ENCODE measurements around the gene CPT1B. TPM values are rescaled to one million over a fixed set of nuclear protein-coding genes. Genes with fewer than 3 reads are reported as not detected.
"Not testable (repeated sequence)": the region's sequence is repeated elsewhere in the genome, so short reads cannot be mapped to it uniquely, and the experiment has no call there.

CPT1B gene
- total RNA-seq, 1 donor from 2014 or later: 0.43 TPM

DNA sequence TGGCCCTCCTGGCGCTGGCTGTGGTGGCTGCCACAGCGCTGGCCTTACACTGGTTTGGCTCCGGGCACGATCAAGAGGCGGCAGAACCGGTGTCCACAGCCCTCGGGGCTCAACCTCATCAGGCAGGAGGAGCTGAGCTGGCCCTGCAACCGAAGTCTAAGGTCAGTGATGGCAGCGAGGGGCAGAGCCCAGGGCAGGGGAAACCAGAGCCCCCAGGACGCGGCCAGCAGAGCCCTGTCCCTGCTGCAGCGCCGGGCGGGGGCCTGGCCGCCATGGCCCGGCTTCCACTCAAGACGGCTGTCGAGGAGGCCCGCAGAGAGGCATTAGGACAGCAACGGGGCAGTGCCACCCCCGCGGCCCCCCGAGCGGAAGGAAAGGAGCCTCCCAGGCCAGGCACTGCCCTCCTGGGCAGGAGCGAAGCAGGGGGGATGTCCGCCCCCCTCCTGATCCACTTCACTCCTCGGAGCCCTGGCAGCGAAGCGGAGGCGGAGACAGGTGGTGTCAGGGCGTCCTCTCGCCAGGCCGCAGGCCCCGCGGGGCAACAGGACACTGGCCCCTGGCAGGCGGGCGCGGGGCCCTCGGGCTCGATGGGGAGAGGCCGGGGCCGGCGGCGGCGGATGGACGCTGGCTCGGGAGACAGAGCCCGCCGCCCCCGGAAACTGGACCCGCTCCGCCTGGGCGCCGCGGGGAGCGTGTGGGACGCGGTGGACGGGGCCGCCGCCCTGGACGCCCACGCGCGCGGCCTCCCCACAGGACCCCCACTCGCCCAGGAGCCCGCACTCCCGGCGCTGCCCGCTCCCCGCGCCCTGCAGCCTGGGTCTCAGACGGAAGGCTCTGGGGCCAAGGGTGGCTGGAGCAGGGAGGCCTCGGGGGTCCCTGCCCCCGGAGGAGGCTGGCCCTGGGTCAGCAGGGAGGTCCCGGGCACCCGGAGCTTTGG lies 31.6 kb downstream of the CPT1B start:
- DNase-seq (ENCODE audit: low spot score in 2 of 2): no peak
- H3K4me1 ChIP-seq: peaks cover 8 to 10% of the 10 kb centered on the region in 2 donors
- H3K36me3 ChIP-seq: no peaks in the 10 kb centered on the region
- TF ChIP-seq, protein P1, sequence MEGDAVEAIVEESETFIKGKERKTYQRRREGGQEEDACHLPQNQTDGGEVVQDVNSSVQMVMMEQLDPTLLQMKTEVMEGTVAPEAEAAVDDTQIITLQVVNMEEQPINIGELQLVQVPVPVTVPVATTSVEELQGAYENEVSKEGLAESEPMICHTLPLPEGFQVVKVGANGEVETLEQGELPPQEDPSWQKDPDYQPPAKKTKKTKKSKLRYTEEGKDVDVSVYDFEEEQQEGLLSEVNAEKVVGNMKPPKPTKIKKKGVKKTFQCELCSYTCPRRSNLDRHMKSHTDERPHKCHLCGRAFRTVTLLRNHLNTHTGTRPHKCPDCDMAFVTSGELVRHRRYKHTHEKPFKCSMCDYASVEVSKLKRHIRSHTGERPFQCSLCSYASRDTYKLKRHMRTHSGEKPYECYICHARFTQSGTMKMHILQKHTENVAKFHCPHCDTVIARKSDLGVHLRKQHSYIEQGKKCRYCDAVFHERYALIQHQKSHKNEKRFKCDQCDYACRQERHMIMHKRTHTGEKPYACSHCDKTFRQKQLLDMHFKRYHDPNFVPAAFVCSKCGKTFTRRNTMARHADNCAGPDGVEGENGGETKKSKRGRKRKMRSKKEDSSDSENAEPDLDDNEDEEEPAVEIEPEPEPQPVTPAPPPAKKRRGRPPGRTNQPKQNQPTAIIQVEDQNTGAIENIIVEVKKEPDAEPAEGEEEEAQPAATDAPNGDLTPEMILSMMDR (IDR thresholded peaks at IDR 0.05): no peak
- intact Hi-C loops (cut with DNase I): no loop called here
- peaks cover 19% of the 10 kb centered on the region for H3K27me3 ChIP-seq
- H3K4me3 ChIP-seq: no peak overlapping the region
- no peak overlapping the region for H3K27ac ChIP-seq
- H3K9me3 ChIP-seq: no peaks in the 10 kb centered on the region

DNA sequence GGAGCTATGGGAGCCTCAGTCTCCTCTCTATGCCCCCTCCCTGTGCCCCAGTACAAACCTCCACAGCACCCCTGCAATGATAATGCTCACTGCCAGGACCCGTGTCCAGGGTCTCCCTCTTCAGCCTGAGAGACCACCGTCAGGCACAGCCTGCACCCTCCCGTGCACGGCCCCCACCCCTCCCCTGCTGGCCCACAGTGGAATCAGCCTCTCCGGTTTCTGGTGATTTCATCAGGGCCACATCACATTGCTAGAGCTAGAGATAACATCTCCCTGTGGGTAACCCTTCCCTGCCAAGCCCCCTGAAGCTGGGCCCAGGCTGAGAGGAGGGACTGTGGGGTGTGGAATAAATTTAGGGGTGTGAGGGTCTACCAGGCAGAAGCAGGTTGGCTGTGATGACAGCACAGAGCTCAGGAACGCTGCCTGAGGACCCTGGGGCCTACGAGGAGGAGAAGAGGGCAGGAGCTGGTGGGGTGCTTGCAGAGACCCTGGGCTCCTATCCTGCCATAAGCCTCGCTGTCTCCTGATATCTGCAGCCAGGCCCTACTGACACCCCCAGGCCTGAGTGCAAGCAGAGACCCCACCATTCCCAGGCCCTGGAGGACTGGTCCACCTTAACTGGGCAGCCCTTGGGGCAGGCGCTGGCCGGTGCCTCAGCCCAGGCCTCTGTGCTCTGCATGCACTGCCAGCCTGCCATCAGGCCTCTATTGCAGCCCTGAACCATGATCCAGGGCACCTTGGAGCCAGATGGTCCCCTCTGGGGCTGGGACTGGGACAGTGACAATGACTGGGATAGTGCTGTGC lies 32.5 kb downstream of the CPT1B start, which contains the start of gene KLHDC7B:
KLHDC7B (plus strand) TSS at position 378 of the 804 bp plus-strand sequence; CDS start at position 723, 345 bp downstream.
- no peaks in the 10 kb centered on the region for H3K36me3 ChIP-seq
- no peaks in the 10 kb centered on the region for H3K9me3 ChIP-seq
- intact Hi-C loops (cut with DNase I): no loop called here
- TF ChIP-seq, protein P1 (IDR thresholded peaks at IDR 0.05): no peak
- H3K4me3 ChIP-seq: no peak within 1 kb of the TSS
- H3K27me3 ChIP-seq: peaks cover 19% of the 10 kb centered on the region
- no peak within 1 kb of the TSS for H3K27ac ChIP-seq
- DNase-seq (ENCODE audit: low spot score in 2 of 2): no peak
- H3K4me1 ChIP-seq: peaks cover 8 to 10% of the 10 kb centered on the region in 2 donors

DNA sequence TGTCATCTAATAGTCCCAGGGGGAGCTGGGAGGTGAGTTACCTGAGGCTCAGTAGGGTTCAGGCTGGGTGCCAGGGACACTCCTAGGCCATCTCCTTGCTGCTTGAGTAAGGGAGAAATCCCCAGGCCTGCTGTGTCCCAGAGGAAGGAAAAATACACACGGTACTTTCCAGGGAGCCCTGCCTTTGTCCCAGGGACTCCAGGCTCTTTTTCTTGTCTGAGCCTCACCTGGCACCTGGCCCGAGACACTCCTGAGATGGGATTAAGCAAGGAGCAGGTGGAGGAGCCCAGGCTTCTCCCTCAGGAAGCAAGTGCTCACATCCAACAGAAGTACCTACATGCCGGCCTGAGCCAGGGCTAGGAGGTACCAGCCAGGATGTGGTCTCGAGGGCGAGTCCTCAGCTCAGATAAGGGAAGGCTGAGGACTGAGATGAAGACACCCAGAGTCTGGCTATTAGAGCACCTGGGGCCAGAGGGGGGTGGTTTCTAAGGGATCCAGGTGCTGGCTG lies 33.4 kb downstream of the CPT1B start:
- intact Hi-C loops (cut with DNase I): no loop called here
- H3K27ac ChIP-seq: no peak overlapping the region
- no peak for DNase-seq (ENCODE audit: low spot score in 2 of 2)

DNA sequence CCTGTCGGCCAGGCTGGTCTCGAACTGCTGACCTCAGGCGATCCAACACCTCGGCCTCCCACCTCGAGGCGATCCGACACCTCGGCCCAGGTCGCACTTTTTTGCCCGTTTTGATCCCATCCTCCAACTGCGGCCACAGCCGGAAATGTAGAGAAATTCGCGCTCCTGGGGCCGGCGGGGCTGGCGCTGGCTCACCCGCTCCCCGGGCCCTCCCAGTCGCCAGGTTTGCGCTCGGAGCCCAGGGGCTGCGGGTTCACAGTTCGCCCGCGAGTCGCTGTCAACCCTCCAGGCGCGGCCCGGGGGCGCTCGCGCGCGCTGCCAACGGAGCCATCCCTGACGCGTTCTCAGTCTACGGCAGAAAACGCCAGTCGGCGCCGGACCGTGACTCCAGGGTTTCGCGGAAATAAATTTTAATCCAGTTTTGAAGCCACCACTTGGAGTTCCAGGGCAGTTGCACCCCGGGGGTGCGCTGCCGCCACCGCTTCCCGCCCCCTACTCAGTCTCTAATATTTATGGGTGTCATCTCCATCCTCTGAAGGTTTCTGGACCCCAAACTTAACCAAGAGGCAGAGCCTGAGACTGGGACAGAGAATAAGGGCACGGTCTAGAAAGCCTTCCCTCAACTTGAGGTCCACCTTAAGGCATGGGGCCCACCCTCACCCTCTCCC lies 34.0 kb downstream of the CPT1B start:
- no peaks in the 10 kb centered on the region for H3K36me3 ChIP-seq
- H3K9me3 ChIP-seq: no peaks in the 10 kb centered on the region
- peak overlapping the region; percentile 37 to 48 for H3K4me3 ChIP-seq
- no peak overlapping the region for H3K27ac ChIP-seq
- peaks cover 16% of the 10 kb centered on the region for H3K27me3 ChIP-seq
- peaks cover 8 to 10% of the 10 kb centered on the region in 2 donors for H3K4me1 ChIP-seq
- intact Hi-C loops (cut with DNase I): no loop called here
- TF ChIP-seq, protein P1 (IDR thresholded peaks at IDR 0.05): peak in 2 of 3 experiments; percentile 42 to 54
- DNase-seq (ENCODE audit: low spot score in 2 of 2): peak in 1 of 2 donors; percentile 87

More for the DNA sequence above, 33.4 kb downstream of the CPT1B start:
- Histone ChIP-seq H3K4me3 (no peak overlapping the region), H3K27me3 (peaks cover 19% of the 10 kb centered on the region), H3K36me3 (no peaks in the 10 kb centered on the region), H3K4me1 (peaks cover 8 to 10% of the 10 kb centered on the region in 2 donors), H3K9me3 (no peaks in the 10 kb centered on the region)
- TF ChIP-seq, protein P1 (IDR thresholded peaks at IDR 0.05): no peak

DNA sequence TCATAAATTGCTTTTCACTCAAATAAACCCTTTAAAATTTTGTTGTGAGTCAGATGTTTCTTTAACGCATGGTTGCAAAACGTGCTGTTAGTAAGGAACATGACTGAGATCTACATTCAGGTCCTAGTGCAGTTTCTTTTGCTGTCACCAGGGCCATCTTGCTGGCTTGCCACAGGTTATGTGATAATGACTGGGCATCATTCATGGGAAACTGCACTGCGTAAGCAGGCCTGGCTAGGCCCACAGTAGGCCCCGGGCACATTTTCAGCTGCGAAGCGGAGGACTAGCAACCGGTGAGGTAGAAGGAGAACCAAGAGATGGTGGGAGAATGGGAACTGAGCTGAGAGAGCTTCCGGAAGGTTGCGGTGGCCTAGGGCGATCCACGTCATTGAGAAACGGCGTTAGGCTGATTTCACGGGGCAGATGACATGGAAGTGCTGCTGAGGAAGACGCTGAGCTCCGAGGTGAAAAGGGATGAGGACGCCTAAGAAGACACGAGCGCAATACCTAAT lies 35.8 kb downstream of the CPT1B start:
- H3K27me3 ChIP-seq: peaks cover 3% of the 10 kb centered on the region
- intact Hi-C loops (cut with DNase I): no loop called here
- no peaks in the 10 kb centered on the region for H3K9me3 ChIP-seq
- peak overlapping the region in 1 of 2 donors; percentile 5 for H3K27ac ChIP-seq
- no peaks in the 10 kb centered on the region for H3K36me3 ChIP-seq
- H3K4me3 ChIP-seq: no peak overlapping the region
- no peak for DNase-seq (ENCODE audit: low spot score in 2 of 2)
- TF ChIP-seq, protein P1 (IDR thresholded peaks at IDR 0.05): peak in 1 of 3 experiments; percentile 9
- peaks cover 3 to 6% of the 10 kb centered on the region in 2 donors for H3K4me1 ChIP-seq

DNA sequence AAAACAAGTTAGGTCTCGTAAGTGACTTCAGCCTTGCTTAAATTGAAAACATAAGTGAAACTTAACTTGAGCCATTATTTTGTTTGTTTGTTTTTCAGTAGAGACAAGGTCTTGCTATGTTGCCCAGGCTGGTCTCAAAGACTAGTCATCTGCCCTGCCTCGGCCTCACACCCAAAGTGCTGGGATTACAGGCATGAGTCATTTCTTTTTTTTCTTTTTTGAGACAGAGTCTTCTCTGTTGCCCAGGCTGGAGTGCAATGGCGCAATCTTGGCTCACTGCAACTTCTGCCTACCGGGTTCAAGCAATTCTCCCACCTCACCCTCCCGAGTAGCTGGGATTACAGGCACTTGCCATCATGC lies 36.6 kb downstream of the CPT1B start:
- H3K27me3 ChIP-seq; intact Hi-C loops (cut with DNase I); H3K4me1 ChIP-seq: not testable (repeated sequence)

More for the DNA sequence above, 36.6 kb downstream of the CPT1B start:
- not testable (repeated sequence) for DNase-seq (ENCODE audit: low spot score in 2 of 2); H3K36me3 ChIP-seq; H3K4me3 ChIP-seq; H3K9me3 ChIP-seq
- peak overlapping the region in 1 of 2 donors; percentile 57 for H3K27ac ChIP-seq
